Right ventricle myocardium inferior (tissue), 1 donor: ENCODE measurements around the gene EDN2. TPM values are rescaled to one million over a fixed set of nuclear protein-coding genes. Genes with fewer than 3 reads are reported as not detected.

ENCODE experiments used
- ATAC-seq: fragments of 200-7000 bp; cut with Tn5 transposase; one replicate; pipeline ENCODE4 v1.9.1; 2020; ENCODE audit warnings: mild to moderate bottlenecking, moderate library complexity
- DNase-seq: peaks from one replicate; pipeline ENCODE4 v3.0.0; 2021; ENCODE audit errors: missing footprints
- intact Hi-C: fragments of 100-400 bp; cut with DNase I; formaldehyde crosslinking; loops from one replicate; pipeline ENCODE4 v1.11.0; 2022
- long read RNA-seq: library from polyadenylated mRNA; unstranded; transcript quantifications from one replicate; pipeline ENCODE4 v2.0.0, GENCODE V29; 2021
- total RNA-seq: library from RNA; stranded (reverse); fragmentation: NEBNext Ultra II Directional; extraction: Animal tissue kit (Norgen Biotek cat#: 25700); gene quantifications from one replicate; pipeline ENCODE4 v1.2.1, GENCODE V29; 2021
- donor health status: DM: no; HTN: yes; CAD: no; lungs with severe emphysema.

EDN2 gene
- total RNA-seq: not detected
- long read RNA-seq: 0 reads

- intact Hi-C loops: loop anchor here (5.0 kb wide), 1 partner anchor 42 kb away; no protein-coding TSS in a partner anchor
- peak; percentile 78 for DNase-seq
- ATAC-seq: peak; percentile 77
These were observed at the start of gene EDN2 for GRCh38 chr1:41484402-41485241. TSS of gene EDN2 (minus strand) at chr1:41484683. CDS start at chr1:41484601, 82 bp downstream.

DNA sequence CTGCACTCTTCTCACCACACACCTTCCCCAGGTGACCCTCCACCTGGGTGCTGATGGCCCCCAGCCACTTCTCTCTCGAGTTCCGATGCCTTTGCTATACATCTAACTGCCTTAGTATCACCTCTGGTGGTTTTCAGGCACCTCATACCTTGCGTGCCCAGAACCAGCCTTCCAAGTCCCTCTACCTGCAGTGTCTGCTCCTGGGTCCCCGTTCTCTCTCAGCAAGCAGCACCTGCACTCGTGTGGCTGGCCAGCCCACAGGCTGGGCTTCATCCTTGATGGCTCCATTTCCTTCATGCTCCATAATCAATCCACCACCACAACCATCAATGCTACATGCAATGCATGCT is 49.2 kb upstream of the EDN2 start:
- intact Hi-C loops: no loop called here
- DNase-seq (no peak), ATAC-seq (no peak)

GRCh38 chr1:41533016-41533730 is 48.7 kb upstream of the EDN2 start:
- DNase-seq (no peak), ATAC-seq (no peak)
- intact Hi-C loops: no loop called here

DNA sequence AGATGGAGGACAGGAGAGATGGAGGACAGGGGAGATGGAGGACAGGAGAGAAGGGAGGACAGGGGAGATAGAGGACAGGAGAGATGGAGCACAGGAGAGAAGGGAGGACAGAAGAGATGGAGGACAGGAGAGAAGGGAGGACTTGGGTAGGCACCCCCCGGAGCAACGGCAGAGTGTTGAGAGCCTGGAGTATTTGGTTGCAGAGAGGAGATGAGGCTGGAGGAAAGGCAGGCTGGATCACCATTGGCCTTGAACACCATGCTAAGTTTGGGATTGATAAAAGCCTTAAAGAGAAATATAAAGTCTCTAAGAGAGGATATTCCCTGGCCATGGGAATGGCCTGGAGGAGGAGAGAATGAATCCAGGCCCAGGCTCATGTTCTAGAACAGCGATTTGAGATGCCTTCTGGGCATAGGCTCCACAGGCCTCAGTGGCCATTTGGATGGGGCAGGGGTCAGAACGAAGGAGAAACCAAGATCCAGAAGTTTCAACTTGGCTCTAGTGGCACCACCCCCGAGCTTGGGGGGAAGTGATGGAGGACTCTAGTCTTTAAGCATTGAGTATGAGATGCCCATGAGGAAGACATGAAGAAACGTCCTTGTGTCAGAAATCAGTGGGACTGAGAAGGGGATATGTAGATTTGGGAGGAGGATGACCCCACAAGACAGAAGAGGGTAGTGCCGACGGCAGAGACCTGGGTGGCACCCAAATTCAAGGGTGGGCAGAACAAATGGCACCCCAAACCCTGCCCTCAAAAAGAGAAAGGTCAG is 47.9 kb upstream of the EDN2 start:
- ATAC-seq (no peak), DNase-seq (no peak)
- intact Hi-C loops: no loop called here

GRCh38 chr1:41530411-41530810 is 45.9 kb upstream of the EDN2 start:
- DNase-seq: no peak
- intact Hi-C loops: no loop called here

GRCh38 chr1:41529621-41530395 is 45.3 kb upstream of the EDN2 start:
- DNase-seq: no peak
- intact Hi-C loops: no loop called here
- ATAC-seq: no peak

More at GRCh38 chr1:41530411-41530810, 45.9 kb upstream of the EDN2 start:
- ATAC-seq: no peak

DNA sequence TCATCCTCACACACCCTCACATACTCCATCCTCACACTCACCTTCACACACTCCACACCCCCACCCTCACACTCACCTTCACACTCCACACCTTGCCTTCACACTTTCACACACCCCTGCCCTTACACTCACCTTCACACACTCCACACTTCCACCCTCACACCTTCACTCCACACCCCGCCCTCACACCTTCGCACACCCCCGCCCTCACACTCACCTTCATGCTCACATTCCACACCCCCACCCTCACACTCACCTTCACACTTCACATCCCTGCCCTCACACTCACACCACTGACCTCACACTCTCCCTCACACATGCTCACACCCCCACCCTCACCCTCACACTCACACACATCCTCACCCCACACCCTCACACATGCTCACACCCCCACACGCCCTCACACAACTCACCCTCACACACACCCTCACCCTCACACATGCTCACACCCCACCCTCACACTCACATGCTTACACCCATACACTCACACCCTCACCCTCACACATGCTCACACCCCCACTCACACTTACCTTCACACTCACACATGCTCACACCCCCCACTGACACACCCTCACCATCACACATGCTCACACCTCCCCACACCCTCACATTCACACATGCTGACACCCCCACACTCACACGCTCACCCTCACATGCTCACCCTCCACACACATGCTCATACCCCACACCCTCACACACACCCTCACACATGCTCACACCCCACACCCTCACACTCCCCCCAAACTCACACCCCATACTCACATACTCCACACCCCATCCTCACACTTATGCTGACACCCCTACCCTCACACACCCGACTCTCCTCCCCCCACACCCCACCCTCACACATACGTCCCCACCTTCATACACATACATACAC is 44.5 kb upstream of the EDN2 start:
- DNase-seq (no peak), ATAC-seq (no peak)
- intact Hi-C loops: no loop called here

- DNase-seq: no peak
- intact Hi-C loops: no loop called here
- no peak for ATAC-seq
These were observed 43.6 kb upstream of the EDN2 start for GRCh38 chr1:41528106-41528505.

DNA sequence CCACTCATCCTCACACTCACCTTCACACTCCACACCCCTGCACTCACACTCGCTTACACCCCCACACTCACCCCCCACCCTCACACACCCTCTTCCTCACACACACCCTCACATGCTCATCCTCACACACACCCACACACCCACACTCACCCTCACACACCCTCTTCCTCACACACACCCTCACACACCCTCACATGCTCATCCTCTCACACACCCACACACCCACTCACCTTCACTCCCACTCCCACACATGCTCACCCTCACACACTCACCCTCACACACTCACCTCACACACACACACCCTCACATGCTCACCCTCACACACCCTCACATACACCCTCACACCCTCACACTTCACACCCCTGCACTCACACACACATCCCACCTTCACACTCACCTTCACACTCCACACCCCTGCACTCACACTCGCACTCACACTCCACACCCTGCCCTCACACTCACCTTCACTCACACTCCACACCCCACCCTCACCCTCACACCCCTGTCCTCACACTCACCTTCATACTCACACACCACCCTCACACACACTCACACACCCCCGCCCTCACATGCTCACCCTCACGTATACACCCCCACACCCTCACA is 42.6 kb upstream of the EDN2 start:
- DNase-seq (no peak), ATAC-seq (no peak)
- intact Hi-C loops: no loop called here

DNA sequence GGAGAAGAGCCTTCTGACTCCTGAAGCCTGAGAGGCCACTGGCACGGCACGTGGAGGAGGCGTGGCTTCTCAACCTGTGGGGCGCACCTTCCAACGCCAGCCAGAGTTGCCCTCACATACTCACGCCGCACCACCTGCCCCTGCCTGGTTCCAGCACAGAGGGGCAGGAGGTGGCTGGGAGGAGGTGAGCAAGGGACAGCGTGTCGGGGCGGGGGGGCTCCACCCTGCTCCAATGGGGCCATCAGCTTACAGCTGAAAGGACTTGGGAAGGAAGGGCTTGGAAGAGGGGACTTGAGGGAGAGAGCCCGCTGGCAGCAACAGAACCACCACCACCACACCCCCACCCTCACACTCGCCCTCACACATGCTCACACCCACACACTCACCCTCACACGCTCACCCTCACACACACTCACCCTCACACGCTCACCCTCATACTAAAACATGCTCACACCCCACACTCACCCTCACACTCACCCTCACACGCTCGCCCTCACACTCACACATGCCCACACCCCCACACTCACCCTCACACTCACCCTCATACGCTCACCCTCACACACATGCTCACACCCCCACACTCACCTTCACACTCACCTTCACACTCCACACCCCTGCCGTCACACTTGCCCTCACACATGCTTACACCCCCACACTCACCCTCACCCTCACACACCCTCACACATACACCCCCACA is 41.6 kb upstream of the EDN2 start:
- DNase-seq (no peak), ATAC-seq (no peak)
- intact Hi-C loops: no loop called here

GRCh38 chr1:41524676-41525675 is 40.5 kb upstream of the EDN2 start:
- intact Hi-C loops: no loop called here
- ATAC-seq (no peak), DNase-seq (no peak)

DNA sequence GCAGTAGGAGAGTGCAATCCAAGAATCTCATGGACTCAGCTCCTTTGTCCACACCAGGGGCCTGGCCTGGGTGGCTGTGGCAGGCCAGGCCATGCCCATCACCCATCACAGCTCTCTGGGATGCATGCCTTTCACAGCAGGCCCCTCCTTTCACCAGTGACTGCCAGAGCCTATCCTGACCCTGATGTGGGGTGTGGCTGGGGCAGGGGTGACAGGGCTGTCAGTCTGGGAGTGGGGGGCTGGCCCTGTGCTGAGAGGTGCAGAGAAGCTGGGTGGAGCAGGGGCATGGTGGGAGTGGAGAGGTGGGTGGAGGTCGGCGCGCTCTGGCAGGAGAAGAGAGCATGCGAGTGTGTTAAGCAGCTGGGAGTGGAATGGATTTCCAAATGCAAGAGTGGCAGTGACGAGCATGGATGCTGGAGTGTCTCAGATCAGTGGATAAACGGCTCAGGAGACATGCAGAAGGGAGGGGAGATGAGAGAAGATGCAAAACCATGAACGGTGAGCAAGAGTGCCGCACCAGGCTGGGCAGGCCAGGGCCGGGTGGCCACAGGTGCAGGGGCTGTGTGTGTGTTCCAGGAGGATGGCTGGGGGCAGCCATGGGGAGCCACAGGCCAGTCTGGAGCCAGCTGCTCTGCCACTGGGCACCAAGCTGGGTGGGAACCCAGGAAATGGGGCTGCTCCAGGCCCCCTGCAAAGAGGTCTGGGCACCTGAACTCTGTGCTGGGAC is 39.6 kb upstream of the EDN2 start:
- ATAC-seq: no peak
- intact Hi-C loops: no loop called here

GRCh38 chr1:41523071-41523470 is 38.6 kb upstream of the EDN2 start:
- DNase-seq (no peak), ATAC-seq (no peak)
- intact Hi-C loops: no loop called here

More for the DNA sequence above, 39.6 kb upstream of the EDN2 start:
- DNase-seq: no peak

GRCh38 chr1:41521766-41522165 is 37.3 kb upstream of the EDN2 start:
- ATAC-seq (no peak), DNase-seq (no peak)
- intact Hi-C loops: no loop called here
